Mononuclear cell (primary cell): ENCODE results near the gene UCK1. TPM values are rescaled to one million over a fixed set of nuclear protein-coding genes. Genes with fewer than 3 reads are reported as not detected.
A peak's percentile ranks its signal among the peaks of the same experiment; 100 is the strongest.
"Not testable (repeated sequence)": the region's sequence is repeated elsewhere in the genome, so short reads cannot be mapped to it uniquely, and the experiment has no call there.

ENCODE experiments used
- H3K27me3 ChIP-seq: 2 replicates; pipeline ENCODE4 v1.6.0; 2011; ENCODE audit warnings: low read length, control low read depth; ENCODE audit not compliant: insufficient read depth
- H3K4me1 ChIP-seq: 2 replicates; pipeline ENCODE4 v1.5.1; 2011; ENCODE audit warnings: mild to moderate bottlenecking, low read length, control low read depth; ENCODE audit not compliant: insufficient read depth
- H3K4me3 ChIP-seq: 2 replicates; pipeline ENCODE4 v1.5.1; 2011; ENCODE audit warnings: mild to moderate bottlenecking, low read length, moderate library complexity
- H3K9me3 ChIP-seq: 2 replicates; pipeline ENCODE4 v1.5.1; 2011; ENCODE audit warnings: low read depth, mild to moderate bottlenecking, control low read depth, low read length
- total RNA-seq: library from RNA; depleted of rRNA; stranded (reverse); fragments of >200 nt; gene quantifications from one replicate; pipeline ENCODE4 v1.2.3, GENCODE V29; 2012

Gene UCK1
- total RNA-seq, 1 donor: 12.9 TPM

DNA sequence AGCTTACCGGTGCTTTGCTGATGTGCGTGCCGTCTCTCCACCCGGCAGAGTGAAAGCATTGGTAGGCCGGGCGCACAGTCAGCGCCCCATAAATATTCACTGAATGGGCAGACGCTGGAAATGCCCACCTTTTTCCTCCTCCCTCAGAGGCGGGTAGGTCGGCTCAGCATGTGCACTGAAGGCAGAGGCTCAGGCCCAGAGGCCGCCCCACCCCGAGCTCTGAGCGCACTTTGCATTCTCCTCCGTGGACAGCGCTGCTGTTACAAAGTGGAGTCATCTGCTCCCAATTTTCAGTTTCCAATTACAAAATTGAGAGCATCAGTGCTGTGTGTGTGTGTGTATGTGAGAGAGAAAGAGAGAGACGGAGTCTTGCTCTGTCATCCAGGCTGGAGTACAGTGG, 10.6 kb downstream of the UCK1 start:
- Histone ChIP-seq H3K4me1 (no peaks in the 10 kb centered on the region), H3K9me3 (peaks cover 8% of the 10 kb centered on the region), H3K4me3 (no peak overlapping the region), H3K27me3 (no peaks in the 10 kb centered on the region)

DNA sequence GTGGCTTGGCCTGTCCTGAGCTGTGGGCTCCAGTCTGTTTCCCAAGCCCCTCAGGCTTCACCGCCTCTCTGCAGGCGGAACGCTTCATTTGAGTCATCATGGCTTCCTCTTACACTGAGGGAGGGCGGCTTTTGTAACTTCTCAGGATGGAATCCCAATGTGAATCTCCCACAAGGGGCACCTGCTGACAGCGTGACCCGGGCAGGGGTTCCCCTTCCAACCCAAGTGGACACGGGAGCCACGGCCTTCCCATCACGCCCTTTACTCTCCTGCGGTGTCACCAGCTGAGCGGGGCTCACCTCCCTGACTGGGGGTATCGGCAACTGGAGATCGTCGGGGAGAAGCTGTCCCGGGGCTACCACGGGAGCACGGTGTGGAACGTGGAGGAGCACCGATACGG, 12.5 kb downstream of the UCK1 start:
- no peaks in the 10 kb centered on the region for H3K27me3 ChIP-seq
- peaks cover 11% of the 10 kb centered on the region for H3K9me3 ChIP-seq
- no peak overlapping the region for H3K4me3 ChIP-seq
- no peaks in the 10 kb centered on the region for H3K4me1 ChIP-seq

- Histone ChIP-seq H3K4me1 (no peaks in the 10 kb centered on the region), H3K4me3 (no peak overlapping the region), H3K9me3 (peaks cover 11% of the 10 kb centered on the region), H3K27me3 (no peaks in the 10 kb centered on the region)
These were observed 13.3 kb downstream of the UCK1 start for GRCh38 chr9:131517761-131518190.

DNA sequence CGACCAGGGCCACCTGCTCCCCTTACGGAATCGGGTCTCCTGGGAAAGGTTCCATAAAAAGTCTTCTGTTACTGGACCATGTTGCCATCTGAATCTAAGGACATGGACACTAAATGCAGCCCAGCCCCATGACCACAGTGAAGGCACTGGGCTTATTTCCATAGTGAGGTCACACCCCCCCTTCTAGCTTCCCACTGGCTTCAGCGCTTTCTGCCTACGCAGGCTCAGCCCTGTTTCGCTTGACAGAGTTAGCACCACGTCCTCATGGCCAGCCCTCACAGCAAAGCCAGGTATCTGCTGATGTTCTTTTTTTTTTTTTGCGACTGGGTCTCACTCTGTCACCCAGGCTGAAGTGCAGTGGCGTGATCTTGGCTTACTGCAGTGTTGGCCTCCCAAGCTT, 14.1 kb downstream of the UCK1 start:
- Histone ChIP-seq H3K9me3 (peaks cover 11% of the 10 kb centered on the region), H3K4me3 (no peak overlapping the region), H3K4me1 (no peaks in the 10 kb centered on the region), H3K27me3 (no peaks in the 10 kb centered on the region)

- H3K4me1 ChIP-seq: no peaks in the 10 kb centered on the region
- H3K9me3 ChIP-seq: peaks cover 11% of the 10 kb centered on the region
- H3K4me3 ChIP-seq: no peak overlapping the region
- H3K27me3 ChIP-seq: no peaks in the 10 kb centered on the region
These were observed 15.0 kb downstream of the UCK1 start for GRCh38 chr9:131516100-131516499.

DNA sequence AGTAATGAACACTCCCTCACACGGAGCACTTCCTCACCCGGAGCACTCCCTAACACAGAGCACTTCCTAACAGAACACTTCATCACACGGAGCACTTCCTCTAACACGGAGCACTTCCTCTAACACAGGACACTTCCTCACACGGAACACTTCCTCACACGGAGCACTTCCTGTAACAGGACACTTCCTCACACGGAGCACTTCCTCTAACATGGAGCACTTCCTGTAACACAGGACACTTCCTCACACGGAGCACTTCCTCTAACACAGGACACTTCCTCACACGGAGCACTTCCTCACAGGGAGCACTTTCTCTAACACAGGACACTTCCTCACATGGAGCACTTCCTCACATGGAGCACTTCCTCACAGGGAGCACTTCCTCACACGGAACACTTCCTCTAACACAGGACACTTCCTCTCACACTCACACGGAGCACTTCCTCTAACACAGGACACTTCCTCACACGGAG, 15.5 kb downstream of the UCK1 start:
- not testable (repeated sequence) for H3K27me3 ChIP-seq, H3K4me3 ChIP-seq, H3K4me1 ChIP-seq
- H3K9me3 ChIP-seq: peaks cover 11% of the 10 kb centered on the region

DNA sequence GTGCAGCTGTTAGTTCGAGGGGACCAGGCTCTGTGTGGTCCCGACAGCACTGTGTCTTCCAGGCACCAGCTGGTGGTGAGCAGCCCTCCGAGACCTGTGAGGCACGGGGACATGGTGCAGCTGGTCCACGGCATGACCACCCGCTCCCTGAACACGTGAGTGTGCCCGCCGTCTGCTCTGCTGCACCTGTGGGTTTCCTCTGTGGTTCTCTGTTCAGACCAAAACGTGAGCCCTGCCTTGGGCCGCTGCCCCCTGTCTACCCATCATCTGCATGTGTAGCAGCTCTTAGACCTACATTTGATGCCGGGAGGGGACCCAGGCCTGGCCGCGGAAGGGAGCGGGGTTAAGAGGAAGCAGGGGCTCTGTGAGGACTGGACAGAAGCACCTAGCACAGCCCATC, 17.9 kb downstream of the UCK1 start:
- Histone ChIP-seq H3K27me3 (no peaks in the 10 kb centered on the region), H3K4me3 (no peak overlapping the region), H3K9me3 (peaks cover 11% of the 10 kb centered on the region), H3K4me1 (no peaks in the 10 kb centered on the region)

- H3K27me3 ChIP-seq: no peaks in the 10 kb centered on the region
- H3K9me3 ChIP-seq: peaks cover 11% of the 10 kb centered on the region
- no peaks in the 10 kb centered on the region for H3K4me1 ChIP-seq
- H3K4me3 ChIP-seq: no peak overlapping the region
These were observed 19.2 kb downstream of the UCK1 start for GRCh38 chr9:131511880-131512279.

DNA sequence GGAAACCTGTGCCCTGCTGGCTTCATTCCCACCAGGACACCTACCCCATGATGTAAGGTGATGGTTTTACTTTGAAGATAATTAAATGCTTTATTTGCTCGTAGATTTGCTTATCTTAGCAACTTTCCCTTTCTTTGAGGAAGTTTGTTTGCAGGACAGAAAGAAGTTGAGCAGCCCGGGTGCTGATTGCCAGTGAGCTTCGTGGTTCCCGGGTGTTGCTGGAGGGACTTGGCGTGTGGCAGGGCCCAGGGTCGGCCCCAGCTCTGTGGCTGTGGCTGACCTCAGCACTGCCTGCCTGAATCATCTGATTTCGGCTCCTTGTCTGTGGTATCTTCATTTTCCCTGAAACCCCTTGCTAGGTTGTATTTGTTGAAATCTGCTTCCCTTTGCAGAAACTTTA, 19.6 kb downstream of the UCK1 start:
- Histone ChIP-seq H3K4me1 (no peaks in the 10 kb centered on the region), H3K9me3 (peaks cover 11% of the 10 kb centered on the region), H3K27me3 (no peaks in the 10 kb centered on the region), H3K4me3 (no peak overlapping the region)

DNA sequence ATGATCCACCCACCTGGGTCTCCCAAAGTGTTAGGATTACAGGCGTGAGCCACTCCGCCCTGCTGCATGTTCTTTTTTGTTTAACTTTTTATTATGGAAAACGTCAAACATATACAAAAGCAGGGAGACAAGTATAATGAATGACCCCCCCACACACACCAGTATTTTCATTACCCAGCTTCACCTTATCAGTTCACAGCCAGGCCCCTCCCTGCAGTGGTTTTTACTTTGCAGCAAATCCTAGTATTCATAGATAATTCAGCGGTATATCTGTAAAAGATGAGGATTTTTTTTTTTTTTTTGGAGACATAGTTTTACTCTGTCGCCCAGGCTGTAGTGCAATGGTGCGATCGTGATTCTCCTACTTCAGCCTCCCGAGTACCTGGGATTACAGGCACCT, 26.1 kb downstream of the UCK1 start:
- Histone ChIP-seq H3K4me1 (peaks cover 40% of the 10 kb centered on the region), H3K27me3 (no peaks in the 10 kb centered on the region), H3K4me3 (no peak overlapping the region), H3K9me3 (no peaks in the 10 kb centered on the region)

DNA sequence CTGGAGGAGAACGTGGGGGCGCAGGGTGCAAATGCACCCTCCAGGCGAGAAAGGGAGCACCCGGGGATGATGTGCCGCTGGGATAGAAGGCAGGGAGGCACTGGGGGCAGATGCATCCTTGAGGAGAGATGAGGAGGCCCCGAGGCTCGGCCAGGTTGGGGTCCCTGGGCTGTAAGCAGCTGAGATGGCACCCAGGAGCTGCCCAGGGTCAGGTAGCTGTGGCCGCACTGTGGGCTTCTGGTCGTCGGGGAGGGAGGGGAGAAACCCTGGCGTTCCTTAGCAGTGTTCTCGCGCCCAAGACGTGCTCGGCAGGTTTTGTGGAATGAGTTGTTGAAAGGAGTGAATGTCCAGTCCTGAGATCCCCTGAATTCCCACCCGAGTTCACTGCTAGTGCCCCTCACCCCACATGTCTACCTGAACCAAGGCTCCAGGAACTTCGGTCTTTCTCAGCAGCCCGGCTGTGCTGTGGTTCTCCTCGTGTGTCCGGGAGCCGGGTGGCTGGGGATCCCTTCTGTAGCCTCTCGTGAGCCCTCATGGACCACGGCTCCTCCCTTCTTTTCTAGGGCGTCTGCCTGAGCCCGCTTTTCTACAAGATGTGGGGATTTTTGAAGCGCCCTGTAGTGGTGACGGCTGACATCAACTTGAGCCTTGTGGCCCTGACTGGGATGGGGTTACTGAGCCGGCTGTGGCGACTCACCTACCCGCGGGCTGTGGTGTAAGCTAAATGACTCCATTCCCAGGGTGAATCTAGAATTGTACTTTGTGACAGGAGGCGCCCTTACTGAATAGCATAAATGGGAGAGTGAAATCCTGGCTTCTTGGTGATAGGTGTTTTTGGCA, 27.2 kb downstream of the UCK1 start:
- Histone ChIP-seq H3K4me1 (peaks cover 51% of the 10 kb centered on the region), H3K4me3 (peak overlapping the region; percentile 86), H3K9me3 (no peaks in the 10 kb centered on the region), H3K27me3 (no peaks in the 10 kb centered on the region)

DNA sequence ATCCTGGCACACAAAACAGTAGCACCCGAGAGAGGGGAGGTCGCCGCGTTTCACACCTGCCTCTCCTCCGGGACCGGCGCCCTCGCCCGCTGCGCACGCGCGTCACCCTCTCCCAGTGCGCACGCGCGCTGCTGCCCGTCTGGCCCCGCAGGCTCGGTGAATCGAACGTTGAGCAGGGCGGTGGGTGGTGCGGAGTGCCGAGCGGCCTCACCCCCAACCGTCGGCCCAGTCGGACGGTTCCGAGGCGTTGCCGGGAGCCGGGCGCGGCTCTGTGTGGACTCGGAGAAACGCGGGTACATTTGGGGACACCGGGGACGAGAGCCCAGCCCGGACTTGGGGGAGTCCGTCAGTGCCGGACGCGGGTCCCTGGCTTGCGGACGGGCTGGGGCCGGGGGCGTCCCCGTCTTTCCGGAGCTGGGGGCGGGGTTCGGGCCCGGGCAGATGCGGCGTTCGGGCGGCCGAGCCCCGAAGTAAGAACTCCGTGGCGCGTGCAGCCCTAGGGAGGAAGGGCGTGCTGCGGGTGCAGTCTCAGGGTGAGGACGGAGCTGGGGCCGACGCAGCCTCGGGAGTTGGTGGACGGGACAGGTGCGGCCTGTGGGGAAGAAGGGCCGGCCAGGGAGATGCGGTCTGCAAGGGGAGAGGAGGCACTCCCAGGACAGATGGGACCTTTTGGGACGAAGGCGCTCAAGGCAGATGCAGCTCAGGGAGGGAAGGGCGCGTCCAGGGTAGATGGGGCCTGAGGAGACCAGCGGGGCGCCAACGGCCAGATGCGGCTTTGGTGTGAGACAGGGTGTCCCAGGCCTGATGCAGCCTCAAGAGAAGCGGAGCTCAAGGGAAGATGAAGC, 28.1 kb downstream of the UCK1 start, which contains the start of gene POMT1:
Gene POMT1 (plus strand): TSS at position 138 of the 845 bp plus-strand sequence. CDS start 1,301 bp downstream, outside the sequence.
- H3K4me3 ChIP-seq: peak within 1 kb of the TSS; percentile 86
- peaks cover 51% of the 10 kb centered on the region for H3K4me1 ChIP-seq
- H3K27me3 ChIP-seq: no peaks in the 10 kb centered on the region
- H3K9me3 ChIP-seq: no peaks in the 10 kb centered on the region

- Histone ChIP-seq H3K9me3 (no peaks in the 10 kb centered on the region), H3K27me3 (no peaks in the 10 kb centered on the region), H3K4me1 (peaks cover 51% of the 10 kb centered on the region), H3K4me3 (no peak overlapping the region)
These were observed 30.0 kb downstream of the UCK1 start for GRCh38 chr9:131500939-131501541.

DNA sequence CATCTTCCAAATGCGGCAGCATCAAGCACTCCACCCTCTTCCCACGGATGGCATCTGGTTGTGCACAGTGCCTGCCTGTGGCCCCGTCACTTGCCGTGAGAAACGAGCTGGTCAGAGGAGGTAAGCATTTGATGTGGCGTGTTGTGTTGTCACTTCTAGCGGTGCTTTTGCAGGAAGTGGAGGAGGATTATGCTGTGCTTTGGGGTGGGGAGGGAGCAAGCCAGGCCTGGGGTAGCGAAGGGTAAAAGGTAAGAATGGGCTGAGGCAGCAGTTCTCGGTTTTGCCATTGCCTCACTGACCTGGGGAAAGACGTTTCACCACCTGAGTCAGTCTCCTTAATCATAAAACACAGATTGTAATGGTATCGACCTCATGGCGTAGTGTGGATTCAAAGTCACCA, 30.7 kb downstream of the UCK1 start:
- H3K4me3 ChIP-seq: no peak overlapping the region
- no peaks in the 10 kb centered on the region for H3K9me3 ChIP-seq
- H3K4me1 ChIP-seq: peaks cover 51% of the 10 kb centered on the region
- no peaks in the 10 kb centered on the region for H3K27me3 ChIP-seq

DNA sequence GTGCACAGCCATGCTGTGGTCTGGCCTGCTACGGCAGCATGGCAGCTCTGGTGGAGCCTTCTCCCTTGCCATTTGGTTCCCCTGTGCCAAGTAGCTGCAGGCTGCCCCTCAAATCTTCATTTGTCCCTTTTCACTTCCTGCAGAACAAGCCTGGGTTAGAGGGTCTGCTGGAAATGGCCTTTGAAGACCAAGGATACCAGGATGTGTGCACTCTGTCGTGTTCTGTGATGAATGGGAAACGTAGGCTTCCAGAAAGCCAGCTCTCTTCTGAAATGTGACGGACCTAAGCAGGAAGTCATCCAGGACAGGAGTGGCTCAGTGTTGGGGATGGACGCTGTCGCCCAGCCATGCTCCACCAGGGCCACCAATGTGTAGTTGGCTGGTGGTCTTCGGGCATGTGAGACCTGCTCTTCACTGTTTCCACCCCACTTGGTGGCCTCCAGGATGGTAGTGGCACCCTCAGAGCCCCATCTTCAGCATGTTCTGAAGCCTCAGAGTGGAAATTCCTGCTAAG, 31.8 kb downstream of the UCK1 start:
- Histone ChIP-seq H3K4me3 (no peak overlapping the region), H3K9me3 (no peaks in the 10 kb centered on the region), H3K27me3 (no peaks in the 10 kb centered on the region), H3K4me1 (peaks cover 49% of the 10 kb centered on the region)
